ENCODE data around the gene PKD1L1. TPM values are rescaled to one million over a fixed set of nuclear protein-coding genes. Genes with fewer than 3 reads are reported as not detected.

Gene PKD1L1
- total RNA-seq, 1 experiment from 2014 or later: 2.8 TPM

- Histone ChIP-seq H3K9me2 (replicated peaks; ENCODE audit: insufficient read depth, low read length) (no peaks in the 10 kb centered on the region), H4K20me1 (ENCODE audit: insufficient read depth, low read depth, low read length) (no peaks in the 10 kb centered on the region), H3K79me2 (ENCODE audit: low read length) (no peaks in the 10 kb centered on the region), H3K4me1 (ENCODE audit: low read length) (peaks cover 51% of the 10 kb centered on the region), H3K9ac (ENCODE audit: low read length) (peak overlapping the region; percentile 61), H3K27ac (ENCODE audit: low read length) (peak overlapping the region; percentile 96), H3K27me3 (ENCODE audit: low read length) (no peaks in the 10 kb centered on the region), H3K4me2 (ENCODE audit: low read depth, low read length, poor library complexity, severe bottlenecking) (peak overlapping the region; percentile 58), H3K4me3 (ENCODE audit: low read length) (0 out of 2 replicates have a peak overlapping the region, but pooled peaks have one; percentile 28), H2AFZ (ENCODE audit: low read length) (peak overlapping the region; percentile 33; the same call in 1 of the 2 replicates), H3K36me3 (ENCODE audit: insufficient read depth, low read length) (no peaks in the 10 kb centered on the region), H3K9me3 (ENCODE audit: low read length) (no peaks in the 10 kb centered on the region)
- peak; percentile 90 for DNase-seq
Measured at GRCh38 chr7:47938574-47939165, 9.6 kb downstream of the PKD1L1 start.

- peak overlapping the region; percentile 96 for H3K27ac ChIP-seq (ENCODE audit: low read length)
- peak overlapping the region; percentile 58 for H3K4me2 ChIP-seq (ENCODE audit: low read depth, low read length, poor library complexity, severe bottlenecking)
Measured at GRCh38 chr7:47937711-47938573, 10.3 kb downstream of the PKD1L1 start.

GRCh38 chr7:47937065-47937687, 11.1 kb downstream of the PKD1L1 start:
- Histone ChIP-seq H3K9me3 (ENCODE audit: low read length) (no peaks in the 10 kb centered on the region), H4K20me1 (ENCODE audit: insufficient read depth, low read depth, low read length) (no peaks in the 10 kb centered on the region), H3K9ac (ENCODE audit: low read length) (peak overlapping the region; percentile 61), H3K36me3 (ENCODE audit: insufficient read depth, low read length) (no peaks in the 10 kb centered on the region), H3K27me3 (ENCODE audit: low read length) (no peaks in the 10 kb centered on the region), H3K27ac (ENCODE audit: low read length) (peak overlapping the region; percentile 96), H3K9me2 (replicated peaks; ENCODE audit: insufficient read depth, low read length) (no peaks in the 10 kb centered on the region), H3K4me2 (ENCODE audit: low read depth, low read length, poor library complexity, severe bottlenecking) (peak overlapping the region; percentile 62), H3K4me3 (ENCODE audit: low read length) (peak overlapping the region; percentile 55), H3K4me1 (ENCODE audit: low read length) (peaks cover 65% of the 10 kb centered on the region), H3K79me2 (ENCODE audit: low read length) (no peaks in the 10 kb centered on the region), H2AFZ (ENCODE audit: low read length) (0 out of 2 replicates have a peak overlapping the region, but pooled peaks have one; percentile 26)
- peak; percentile 93 for DNase-seq

More at GRCh38 chr7:47937711-47938573, 10.3 kb downstream of the PKD1L1 start:
- Histone ChIP-seq H4K20me1 (ENCODE audit: insufficient read depth, low read depth, low read length) (no peaks in the 10 kb centered on the region), H3K79me2 (ENCODE audit: low read length) (no peaks in the 10 kb centered on the region), H3K9me3 (ENCODE audit: low read length) (no peaks in the 10 kb centered on the region), H2AFZ (ENCODE audit: low read length) (peak overlapping the region; percentile 19; the same call in 1 of the 2 replicates), H3K4me1 (ENCODE audit: low read length) (peaks cover 57% of the 10 kb centered on the region), H3K36me3 (ENCODE audit: insufficient read depth, low read length) (no peaks in the 10 kb centered on the region), H3K9me2 (replicated peaks; ENCODE audit: insufficient read depth, low read length) (no peaks in the 10 kb centered on the region), H3K4me3 (ENCODE audit: low read length) (peak overlapping the region; percentile 55), H3K27me3 (ENCODE audit: low read length) (no peaks in the 10 kb centered on the region), H3K9ac (ENCODE audit: low read length) (peak overlapping the region; percentile 61)
- DNase-seq: peak; percentile 87

GRCh38 chr7:47936323-47936722, 11.9 kb downstream of the PKD1L1 start:
- Histone ChIP-seq H3K9me2 (replicated peaks; ENCODE audit: insufficient read depth, low read length) (no peaks in the 10 kb centered on the region), H3K4me2 (ENCODE audit: low read depth, low read length, poor library complexity, severe bottlenecking) (peak overlapping the region; percentile 62), H3K4me1 (ENCODE audit: low read length) (peaks cover 72% of the 10 kb centered on the region), H3K79me2 (ENCODE audit: low read length) (no peaks in the 10 kb centered on the region), H3K9me3 (ENCODE audit: low read length) (no peaks in the 10 kb centered on the region), H4K20me1 (ENCODE audit: insufficient read depth, low read depth, low read length) (no peaks in the 10 kb centered on the region), H3K27me3 (ENCODE audit: low read length) (no peaks in the 10 kb centered on the region), H3K27ac (ENCODE audit: low read length) (peak overlapping the region; percentile 96), H3K36me3 (ENCODE audit: insufficient read depth, low read length) (no peaks in the 10 kb centered on the region), H2AFZ (ENCODE audit: low read length) (0 out of 2 replicates have a peak overlapping the region, but pooled peaks have one; percentile 26), H3K4me3 (ENCODE audit: low read length) (peak overlapping the region; percentile 31; the same call in 1 of the 2 replicates), H3K9ac (ENCODE audit: low read length) (peak overlapping the region; percentile 61)
- peak; percentile 67 for DNase-seq

DNA sequence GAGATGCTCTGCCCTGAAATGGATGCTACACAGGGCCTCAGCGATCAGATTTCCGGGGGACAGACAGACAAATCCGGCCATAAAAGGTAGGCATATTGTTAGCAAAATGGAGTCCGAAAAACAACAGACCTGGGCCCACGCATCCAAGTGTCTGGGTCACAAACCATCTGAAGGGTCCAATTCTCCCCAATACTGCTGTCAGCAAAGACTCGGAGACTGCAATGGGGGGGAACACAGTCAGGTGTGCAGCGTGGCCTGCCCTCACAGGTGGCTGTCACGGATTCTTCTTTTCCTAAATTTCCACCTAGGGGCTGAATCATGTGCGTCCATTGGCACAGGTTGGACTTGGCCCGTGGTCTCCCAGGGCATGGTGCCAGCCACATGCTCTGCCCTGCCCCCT, 12.9 kb downstream of the PKD1L1 start:
- H3K79me2 ChIP-seq (ENCODE audit: low read length): no peaks in the 10 kb centered on the region
- H2AFZ ChIP-seq (ENCODE audit: low read length): no peak overlapping the region

DNA sequence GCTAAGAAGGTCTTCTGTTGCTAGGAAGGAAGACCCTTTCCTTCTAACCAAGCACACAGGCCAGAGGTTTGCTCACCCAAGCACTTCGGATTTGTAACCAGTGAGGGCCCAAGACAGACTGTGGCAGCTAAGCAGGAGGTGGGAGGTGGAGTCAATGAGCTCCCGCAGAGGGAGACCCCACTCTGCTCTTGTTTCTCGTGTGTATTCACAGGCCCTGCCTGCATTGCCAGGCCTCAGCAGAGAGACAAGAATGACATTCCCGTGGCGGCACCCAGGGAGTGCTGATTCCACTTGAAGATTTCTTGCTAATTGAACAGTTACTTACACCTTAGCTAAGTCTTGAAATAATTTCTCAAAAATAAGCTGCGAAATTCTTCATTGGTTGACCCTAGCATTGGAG, 13.4 kb downstream of the PKD1L1 start:
- peaks cover 75% of the 10 kb centered on the region for H3K4me1 ChIP-seq (ENCODE audit: low read length)
- no peak overlapping the region for H3K4me3 ChIP-seq (ENCODE audit: low read length)
- no peak for DNase-seq
- H3K9me2 ChIP-seq (replicated peaks; ENCODE audit: insufficient read depth, low read length): no peaks in the 10 kb centered on the region
- no peak overlapping the region for H2AFZ ChIP-seq (ENCODE audit: low read length)
- no peaks in the 10 kb centered on the region for H3K27me3 ChIP-seq (ENCODE audit: low read length)
- H3K27ac ChIP-seq (ENCODE audit: low read length): peak overlapping the region; percentile 96
- H3K9me3 ChIP-seq (ENCODE audit: low read length): no peaks in the 10 kb centered on the region
- H3K4me2 ChIP-seq (ENCODE audit: low read depth, low read length, poor library complexity, severe bottlenecking): no peak overlapping the region
- no peak overlapping the region for H3K9ac ChIP-seq (ENCODE audit: low read length)
- no peaks in the 10 kb centered on the region for H3K36me3 ChIP-seq (ENCODE audit: insufficient read depth, low read length)
- no peaks in the 10 kb centered on the region for H3K79me2 ChIP-seq (ENCODE audit: low read length)
- H4K20me1 ChIP-seq (ENCODE audit: insufficient read depth, low read depth, low read length): no peaks in the 10 kb centered on the region

More for the DNA sequence above, 12.9 kb downstream of the PKD1L1 start:
- H4K20me1 ChIP-seq (ENCODE audit: insufficient read depth, low read depth, low read length): no peaks in the 10 kb centered on the region
- no peak overlapping the region for H3K9ac ChIP-seq (ENCODE audit: low read length)
- no peak overlapping the region for H3K4me2 ChIP-seq (ENCODE audit: low read depth, low read length, poor library complexity, severe bottlenecking)
- no peak for DNase-seq
- H3K9me2 ChIP-seq (replicated peaks; ENCODE audit: insufficient read depth, low read length): no peaks in the 10 kb centered on the region
- no peaks in the 10 kb centered on the region for H3K27me3 ChIP-seq (ENCODE audit: low read length)
- H3K27ac ChIP-seq (ENCODE audit: low read length): peak overlapping the region; percentile 96
- H3K9me3 ChIP-seq (ENCODE audit: low read length): no peaks in the 10 kb centered on the region
- H3K36me3 ChIP-seq (ENCODE audit: insufficient read depth, low read length): no peaks in the 10 kb centered on the region
- H3K4me1 ChIP-seq (ENCODE audit: low read length): peaks cover 76% of the 10 kb centered on the region
- H3K4me3 ChIP-seq (ENCODE audit: low read length): no peak overlapping the region

DNA sequence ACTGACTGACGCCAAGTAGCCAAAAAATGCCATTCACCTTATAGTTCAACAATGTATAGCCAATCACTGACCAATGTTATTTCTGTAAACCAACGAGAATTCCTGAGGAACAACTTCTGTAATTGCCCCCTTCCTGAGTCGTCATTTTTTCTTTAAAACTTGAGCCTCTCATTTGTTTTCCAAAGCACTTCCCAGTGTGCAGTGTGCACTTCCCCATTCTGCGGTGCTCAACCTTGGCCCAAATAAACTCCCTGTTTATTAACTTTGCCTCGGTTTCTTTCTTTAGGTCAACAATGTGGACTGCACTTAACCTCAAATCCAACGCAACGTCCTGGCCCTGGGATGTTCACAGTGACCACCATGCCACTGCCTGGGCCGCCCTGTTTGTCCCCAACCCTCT, 15.1 kb downstream of the PKD1L1 start:
- peak overlapping the region; percentile 69 for H3K9ac ChIP-seq (ENCODE audit: low read length)
- H3K4me1 ChIP-seq (ENCODE audit: low read length): peaks cover 70% of the 10 kb centered on the region
- H3K27me3 ChIP-seq (ENCODE audit: low read length): no peaks in the 10 kb centered on the region
- 0 out of 2 replicates have a peak overlapping the region, but pooled peaks have one; percentile 57 for H2AFZ ChIP-seq (ENCODE audit: low read length)
- H3K9me2 ChIP-seq (replicated peaks; ENCODE audit: insufficient read depth, low read length): no peaks in the 10 kb centered on the region
- no peak overlapping the region for H3K4me3 ChIP-seq (ENCODE audit: low read length)
- H3K9me3 ChIP-seq (ENCODE audit: low read length): no peaks in the 10 kb centered on the region
- H3K4me2 ChIP-seq (ENCODE audit: low read depth, low read length, poor library complexity, severe bottlenecking): peak overlapping the region; percentile 49
- peak overlapping the region; percentile 81 for H3K27ac ChIP-seq (ENCODE audit: low read length)
- H3K36me3 ChIP-seq (ENCODE audit: insufficient read depth, low read length): no peaks in the 10 kb centered on the region
- H4K20me1 ChIP-seq (ENCODE audit: insufficient read depth, low read depth, low read length): no peaks in the 10 kb centered on the region
- peak; percentile 45 for DNase-seq
- no peaks in the 10 kb centered on the region for H3K79me2 ChIP-seq (ENCODE audit: low read length)
